Measurements from ENCODE around the gene PEX11G.
A peak's percentile ranks its signal among the peaks of the same experiment; 100 is the strongest.

Gene PEX11G

DNA sequence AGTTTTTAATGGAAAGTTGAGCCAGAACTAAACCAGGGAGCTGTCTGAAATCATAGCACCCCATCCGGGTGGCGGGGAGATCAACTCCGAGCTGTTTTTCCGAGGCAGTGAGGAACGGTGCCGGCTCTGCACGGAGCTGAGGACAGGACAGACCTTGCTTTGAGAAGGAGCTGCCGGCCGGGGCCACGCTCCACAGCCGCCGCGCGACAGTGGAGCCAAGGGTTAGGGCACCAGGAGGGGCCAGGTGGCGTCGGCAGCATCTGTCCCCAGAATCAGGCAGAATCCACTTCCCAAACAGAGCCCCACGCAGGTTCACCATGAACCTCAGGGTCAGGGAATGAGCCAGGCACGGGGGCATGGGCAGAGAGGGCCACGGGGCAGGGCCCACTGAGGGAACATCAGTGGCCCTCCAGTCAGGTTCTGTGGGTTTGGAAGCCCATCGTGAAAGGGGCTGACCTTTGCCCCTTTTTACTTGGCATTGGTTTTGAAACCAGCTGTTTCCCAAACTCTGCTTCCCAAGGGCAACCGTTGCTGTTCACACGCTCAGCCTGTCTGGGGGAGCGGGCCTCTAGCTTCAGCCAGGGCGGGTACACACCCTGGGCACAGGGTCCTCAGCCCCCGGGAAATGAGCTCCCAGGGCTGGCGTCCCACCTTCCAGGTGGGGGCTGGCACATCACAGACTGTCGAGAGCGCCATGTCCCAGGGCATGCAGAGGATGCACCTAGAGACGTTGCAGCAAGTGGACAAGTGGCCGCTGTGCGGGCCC, 18.1 kb downstream of the PEX11G start:
- no peak overlapping the region for H3K4me3 ChIP-seq (ENCODE audit: low read depth, low read length)
- no peak overlapping the region for H4K91ac ChIP-seq (ENCODE audit: low read depth, low read length)
- WGBS (ENCODE audit: extremely low coverage, insufficient coverage, insufficient read length) = no CpG with 5 or more reads among the region's 31 CpGs
- H3K27ac ChIP-seq (ENCODE audit: low read depth, low read length) = no peak overlapping the region
- peaks cover 3% of the 10 kb centered on the region for H3K9me3 ChIP-seq (ENCODE audit: insufficient read depth, low read depth, low read length)
- H4K8ac ChIP-seq (ENCODE audit: low read depth, low read length) = no peak overlapping the region
- H2BK5ac ChIP-seq (ENCODE audit: low read depth, low read length, poor library complexity) = no peak overlapping the region
- H3K36me3 ChIP-seq (ENCODE audit: control insufficient read depth in 1 of 2, insufficient read depth in 2 of 2, low read length in 2 of 2) = peaks cover 64 to 68% of the 10 kb centered on the region in 2 experiments
- no peak overlapping the region for H2BK12ac ChIP-seq (ENCODE audit: low read length)
- no peak overlapping the region for H2BK120ac ChIP-seq (ENCODE audit: insufficient read depth, low read length, poor library complexity)
- H2AK5ac ChIP-seq (ENCODE audit: low read length) = no peak overlapping the region
- no peaks in the 10 kb centered on the region for H3K4me1 ChIP-seq (ENCODE audit: control insufficient read depth in 1 of 2, insufficient read depth in 2 of 2, low read length in 2 of 2)
- H3K18ac ChIP-seq (ENCODE audit: low read length) = no peak overlapping the region
- H3K23ac ChIP-seq (ENCODE audit: low read length) = no peak overlapping the region
- H3K79me1 ChIP-seq (ENCODE audit: low read length) = no peaks in the 10 kb centered on the region
- no peak overlapping the region for H3K4me2 ChIP-seq (ENCODE audit: low read length)
- no peak overlapping the region for H3K14ac ChIP-seq (ENCODE audit: low read length)
- H4K12ac ChIP-seq (ENCODE audit: low read depth, low read length) = no peak overlapping the region
- H3K79me2 ChIP-seq (ENCODE audit: control insufficient read depth, insufficient read depth, low read length, poor library complexity) = no peaks in the 10 kb centered on the region
- DNase-seq = no peak
- no peak overlapping the region for H3K9ac ChIP-seq (ENCODE audit: low read length)
- no peaks in the 10 kb centered on the region for H3K27me3 ChIP-seq (ENCODE audit: insufficient read depth, low read length)
- H2AFZ ChIP-seq (ENCODE audit: insufficient read depth, low read length, poor library complexity) = no peak overlapping the region
- H3K4ac ChIP-seq (ENCODE audit: low read depth, low read length) = no peak overlapping the region

DNA sequence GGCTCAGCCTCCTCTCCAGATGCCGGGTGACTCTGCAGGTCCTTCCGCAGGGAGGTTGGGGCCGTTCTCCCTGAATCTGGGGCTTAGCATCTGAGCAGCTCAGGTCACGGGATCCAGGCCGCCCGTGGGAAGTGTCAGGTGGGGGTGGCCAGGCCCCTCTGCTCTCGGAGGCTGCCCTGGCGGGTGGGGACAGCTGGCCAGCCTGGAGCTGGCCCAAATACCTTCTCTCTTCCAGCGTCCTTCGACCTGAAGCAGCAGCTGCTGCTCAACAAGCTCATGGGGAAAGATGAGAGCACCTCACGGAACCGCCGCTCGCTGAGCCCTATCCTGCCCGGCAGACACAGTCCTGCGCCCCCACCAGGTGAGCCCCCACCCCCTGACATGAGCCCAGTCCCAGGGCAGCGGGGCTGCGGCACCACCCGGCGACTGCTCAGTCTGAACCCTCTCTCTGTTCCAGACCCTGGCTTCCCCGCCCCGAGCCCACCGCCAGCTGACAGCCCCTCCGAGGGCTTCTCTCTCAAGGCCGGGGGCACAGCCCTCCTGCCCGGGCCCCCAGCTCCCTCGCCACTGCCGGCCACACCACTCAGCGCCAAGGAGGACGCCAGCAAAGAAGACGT, 19.1 kb downstream of the PEX11G start:
- no peak for DNase-seq
- H3K36me3 ChIP-seq (ENCODE audit: control insufficient read depth in 1 of 2, insufficient read depth in 2 of 2, low read length in 2 of 2) = peaks cover 69 to 76% of the 10 kb centered on the region in 2 experiments
- no peak overlapping the region for H2AFZ ChIP-seq (ENCODE audit: insufficient read depth, low read length, poor library complexity)
- no peak overlapping the region for H3K18ac ChIP-seq (ENCODE audit: low read length)
- H2AK5ac ChIP-seq (ENCODE audit: low read length) = no peak overlapping the region
- no peak overlapping the region for H3K23ac ChIP-seq (ENCODE audit: low read length)
- no peak overlapping the region for H3K4me2 ChIP-seq (ENCODE audit: low read length)
- H3K14ac ChIP-seq (ENCODE audit: low read length) = no peak overlapping the region
- no peak overlapping the region for H2BK120ac ChIP-seq (ENCODE audit: insufficient read depth, low read length, poor library complexity)
- H3K4me1 ChIP-seq (ENCODE audit: control insufficient read depth in 1 of 2, insufficient read depth in 2 of 2, low read length in 2 of 2) = no peaks in the 10 kb centered on the region
- no peaks in the 10 kb centered on the region for H3K27me3 ChIP-seq (ENCODE audit: insufficient read depth, low read length)
- H3K4me3 ChIP-seq (ENCODE audit: low read depth, low read length) = no peak overlapping the region
- no peak overlapping the region for H4K8ac ChIP-seq (ENCODE audit: low read depth, low read length)
- peaks cover 3% of the 10 kb centered on the region for H3K9me3 ChIP-seq (ENCODE audit: insufficient read depth, low read depth, low read length)
- no peaks in the 10 kb centered on the region for H3K79me2 ChIP-seq (ENCODE audit: control insufficient read depth, insufficient read depth, low read length, poor library complexity)
- no peaks in the 10 kb centered on the region for H3K79me1 ChIP-seq (ENCODE audit: low read length)
- no peak overlapping the region for H3K9ac ChIP-seq (ENCODE audit: low read length)
- no peak overlapping the region for H2BK12ac ChIP-seq (ENCODE audit: low read length)
- no peak overlapping the region for H3K27ac ChIP-seq (ENCODE audit: low read depth, low read length)
- no peak overlapping the region for H4K91ac ChIP-seq (ENCODE audit: low read depth, low read length)
- WGBS (ENCODE audit: extremely low coverage, insufficient coverage, insufficient read length) = no CpG with 5 or more reads among the region's 31 CpGs
- no peak overlapping the region for H2BK5ac ChIP-seq (ENCODE audit: low read depth, low read length, poor library complexity)
- H4K12ac ChIP-seq (ENCODE audit: low read depth, low read length) = no peak overlapping the region
- no peak overlapping the region for H3K4ac ChIP-seq (ENCODE audit: low read depth, low read length)

DNA sequence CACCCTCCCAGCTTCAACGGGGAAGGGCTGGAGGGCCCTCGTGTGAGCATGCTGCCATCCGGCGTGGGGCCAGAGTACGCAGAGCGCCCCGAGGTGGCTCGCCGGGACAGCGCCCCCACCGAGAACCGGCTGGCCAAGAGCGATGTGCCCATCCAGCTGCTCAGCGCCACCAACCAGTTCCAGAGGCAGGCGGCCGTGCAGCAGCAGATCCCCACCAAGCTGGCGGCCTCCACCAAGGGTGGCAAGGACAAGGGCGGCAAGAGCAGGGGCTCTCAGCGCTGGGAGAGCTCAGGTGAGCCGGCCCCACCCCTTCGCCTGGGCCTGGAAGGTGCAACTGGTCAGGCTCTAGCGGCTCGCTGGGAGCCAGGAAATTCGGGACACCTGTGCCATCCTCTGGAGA, 20.0 kb downstream of the PEX11G start:
- Histone ChIP-seq H4K8ac (ENCODE audit: low read depth, low read length) (no peak overlapping the region), H3K9ac (ENCODE audit: low read length) (no peak overlapping the region), H2BK12ac (ENCODE audit: low read length) (no peak overlapping the region), H3K79me1 (ENCODE audit: low read length) (no peaks in the 10 kb centered on the region), H3K79me2 (ENCODE audit: control insufficient read depth, insufficient read depth, low read length, poor library complexity) (no peaks in the 10 kb centered on the region), H4K91ac (ENCODE audit: low read depth, low read length) (no peak overlapping the region), H3K18ac (ENCODE audit: low read length) (no peak overlapping the region), H4K12ac (ENCODE audit: low read depth, low read length) (no peak overlapping the region), H3K27me3 (ENCODE audit: insufficient read depth, low read length) (no peaks in the 10 kb centered on the region), H2BK120ac (ENCODE audit: insufficient read depth, low read length, poor library complexity) (no peak overlapping the region), H3K9me3 (ENCODE audit: insufficient read depth, low read depth, low read length) (peaks cover 3% of the 10 kb centered on the region), H3K36me3 (ENCODE audit: control insufficient read depth in 1 of 2, insufficient read depth in 2 of 2, low read length in 2 of 2) (peaks cover 76 to 83% of the 10 kb centered on the region in 2 experiments), H3K23ac (ENCODE audit: low read length) (no peak overlapping the region), H3K27ac (ENCODE audit: low read depth, low read length) (no peak overlapping the region), H3K4me3 (ENCODE audit: low read depth, low read length) (no peak overlapping the region), H2AFZ (ENCODE audit: insufficient read depth, low read length, poor library complexity) (no peak overlapping the region), H2BK5ac (ENCODE audit: low read depth, low read length, poor library complexity) (no peak overlapping the region), H2AK5ac (ENCODE audit: low read length) (no peak overlapping the region), H3K4ac (ENCODE audit: low read depth, low read length) (no peak overlapping the region), H3K14ac (ENCODE audit: low read length) (no peak overlapping the region), H3K4me1 (ENCODE audit: control insufficient read depth in 1 of 2, insufficient read depth in 2 of 2, low read length in 2 of 2) (no peaks in the 10 kb centered on the region), H3K4me2 (ENCODE audit: low read length) (no peak overlapping the region)
- no peak for DNase-seq
- WGBS (ENCODE audit: extremely low coverage, insufficient coverage, insufficient read length) = no CpG with 5 or more reads among the region's 24 CpGs

DNA sequence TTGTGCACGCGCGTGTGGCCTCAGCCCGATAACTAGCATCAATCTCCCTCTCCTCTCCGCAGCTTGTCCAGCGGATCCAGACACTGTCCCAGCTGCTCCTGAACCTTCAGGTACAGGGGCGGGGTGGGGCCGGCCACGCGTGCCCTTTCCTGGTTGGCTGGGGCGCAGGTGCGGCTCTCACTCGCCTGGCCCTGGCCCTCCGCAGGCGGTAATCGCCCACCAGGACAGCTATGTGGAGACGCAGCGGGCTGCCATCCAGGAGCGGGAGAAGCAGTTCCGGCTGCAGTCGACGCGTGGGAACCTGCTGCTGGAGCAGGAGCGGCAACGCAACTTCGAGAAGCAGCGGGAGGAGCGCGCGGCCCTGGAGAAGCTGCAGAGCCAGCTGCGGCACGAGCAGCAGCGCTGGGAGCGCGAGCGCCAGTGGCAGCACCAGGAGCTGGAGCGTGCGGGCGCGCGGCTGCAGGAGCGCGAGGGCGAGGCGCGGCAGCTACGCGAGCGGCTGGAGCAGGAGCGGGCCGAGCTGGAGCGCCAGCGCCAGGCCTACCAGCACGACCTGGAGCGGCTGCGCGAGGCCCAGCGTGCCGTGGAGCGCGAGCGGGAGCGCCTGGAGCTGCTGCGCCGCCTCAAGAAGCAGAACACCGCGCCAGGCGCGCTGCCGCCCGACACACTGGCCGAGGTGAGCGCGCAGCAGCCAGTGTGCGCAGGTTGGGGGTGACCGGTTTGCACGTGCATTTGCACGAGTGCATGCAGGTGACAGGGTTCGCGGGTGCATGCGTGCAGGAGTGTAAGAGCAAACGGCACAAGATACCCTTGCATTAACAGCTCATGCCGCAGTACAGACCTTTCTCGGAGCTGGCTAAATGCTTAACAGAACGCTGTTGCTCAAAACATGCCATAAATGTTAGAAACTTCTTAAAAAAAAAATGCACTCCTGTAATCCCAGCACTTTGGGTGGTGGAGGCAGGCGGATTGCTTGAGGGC, 21.5 kb downstream of the PEX11G start:
- peaks cover 83 to 89% of the 10 kb centered on the region in 2 experiments for H3K36me3 ChIP-seq (ENCODE audit: control insufficient read depth in 1 of 2, insufficient read depth in 2 of 2, low read length in 2 of 2)
- no peak overlapping the region for H3K4ac ChIP-seq (ENCODE audit: low read depth, low read length)
- no peak overlapping the region for H2BK120ac ChIP-seq (ENCODE audit: insufficient read depth, low read length, poor library complexity)
- H3K9ac ChIP-seq (ENCODE audit: low read length) = no peak overlapping the region
- H3K4me1 ChIP-seq (ENCODE audit: control insufficient read depth in 1 of 2, insufficient read depth in 2 of 2, low read length in 2 of 2) = no peaks in the 10 kb centered on the region
- H3K23ac ChIP-seq (ENCODE audit: low read length) = no peak overlapping the region
- no peaks in the 10 kb centered on the region for H3K79me2 ChIP-seq (ENCODE audit: control insufficient read depth, insufficient read depth, low read length, poor library complexity)
- H2BK12ac ChIP-seq (ENCODE audit: low read length) = no peak overlapping the region
- H2AFZ ChIP-seq (ENCODE audit: insufficient read depth, low read length, poor library complexity) = no peak overlapping the region
- H4K12ac ChIP-seq (ENCODE audit: low read depth, low read length) = no peak overlapping the region
- WGBS (ENCODE audit: extremely low coverage, insufficient coverage, insufficient read length) = no CpG with 5 or more reads among the region's 86 CpGs
- H3K27me3 ChIP-seq (ENCODE audit: insufficient read depth, low read length) = no peaks in the 10 kb centered on the region
- peak; percentile 37 to 75 for DNase-seq
- peaks cover 3% of the 10 kb centered on the region for H3K9me3 ChIP-seq (ENCODE audit: insufficient read depth, low read depth, low read length)
- H4K8ac ChIP-seq (ENCODE audit: low read depth, low read length) = no peak overlapping the region
- no peak overlapping the region for H2BK5ac ChIP-seq (ENCODE audit: low read depth, low read length, poor library complexity)
- H3K4me3 ChIP-seq (ENCODE audit: low read depth, low read length) = no peak overlapping the region
- no peak overlapping the region for H4K91ac ChIP-seq (ENCODE audit: low read depth, low read length)
- no peak overlapping the region for H3K4me2 ChIP-seq (ENCODE audit: low read length)
- H3K27ac ChIP-seq (ENCODE audit: low read depth, low read length) = no peak overlapping the region
- no peak overlapping the region for H2AK5ac ChIP-seq (ENCODE audit: low read length)
- peaks cover 3% of the 10 kb centered on the region for H3K79me1 ChIP-seq (ENCODE audit: low read length)
- H3K14ac ChIP-seq (ENCODE audit: low read length) = no peak overlapping the region
- no peak overlapping the region for H3K18ac ChIP-seq (ENCODE audit: low read length)
